Measurements from ENCODE around the gene SLC49A3. TPM values are rescaled to one million over a fixed set of nuclear protein-coding genes. Genes with fewer than 3 reads are reported as not detected.
A peak's percentile ranks its signal among the peaks of the same experiment; 100 is the strongest.

SLC49A3 gene
- polyA plus RNA-seq, 3 donors = 9.5 to 29.8 (median 11.1) TPM

GRCh38 chr4:726838-727237, 37.9 kb upstream of the SLC49A3 start:
- peaks cover 42% of the 10 kb centered on the region for H3K79me2 ChIP-seq (ENCODE audit: insufficient read depth, low read length)
- intact Hi-C loops (cut with micrococcal nuclease) = no loop called here
- peaks cover 33 to 65% of the 10 kb centered on the region in 2 donors for H3K36me3 Mint-ChIP-seq
- DNase-seq = no peak
- no peak overlapping the region for H3K4me3 ChIP-seq (replicated peaks in 1 of 3; ENCODE audit: low read depth in 2 of 3, low read length in 3 of 3)
- TF ChIP-seq CTCF (IDR thresholded peaks at IDR 0.05) = no peak
- H3K27ac ChIP-seq (ENCODE audit: low read depth in 1 of 2, low read length in 2 of 2) = no peak overlapping the region
- 29% methylated on average over 9 of the region's 17 CpGs for WGBS (ENCODE audit: insufficient coverage)
- H3K27ac Mint-ChIP-seq = peak overlapping the region in 1 of 7 donors; percentile 38
- peaks cover 0 to 12% of the 10 kb centered on the region in 2 donors for H3K9me3 ChIP-seq (replicated peaks in 1 of 2; ENCODE audit: control insufficient read depth in 1 of 2, insufficient read depth in 1 of 2, low read length in 2 of 2)
- no peaks in the 10 kb centered on the region for H3K27me3 Mint-ChIP-seq (ENCODE audit: low read depth in 3 of 3)
- peak overlapping the region; percentile 5 for H3K9ac ChIP-seq (ENCODE audit: insufficient read depth, low read length, poor library complexity, severe bottlenecking)
- H3K4me2 ChIP-seq (replicated peaks; ENCODE audit: extremely low read depth, low read length, poor library complexity, severe bottlenecking) = peak overlapping the region; percentile 0
- peaks cover 27 to 52% of the 10 kb centered on the region in 2 donors for H3K36me3 ChIP-seq (replicated peaks in 1 of 2; ENCODE audit: control insufficient read depth in 1 of 2, insufficient read depth in 2 of 2, low read length in 2 of 2)
- H3K4me3 Mint-ChIP-seq = no peak overlapping the region
- peaks cover 16% of the 10 kb centered on the region for H3K4me1 Mint-ChIP-seq
- peaks cover 0 to 22% (median 10%) of the 10 kb centered on the region in 7 donors for H3K9me3 Mint-ChIP-seq
- no peak overlapping the region for H2AFZ ChIP-seq (ENCODE audit: insufficient read depth, low read depth, low read length, poor library complexity, severe bottlenecking)
- no peaks in the 10 kb centered on the region for H3K27me3 ChIP-seq (ENCODE audit: control insufficient read depth in 2 of 2, insufficient read depth in 2 of 2, low read length in 2 of 2)
- peaks cover 0 to 17% of the 10 kb centered on the region in 2 donors for H3K4me1 ChIP-seq (ENCODE audit: control insufficient read depth in 1 of 2, insufficient read depth in 2 of 2, low read length in 2 of 2)
- peaks cover 81% of the 10 kb centered on the region for H4K20me1 ChIP-seq (ENCODE audit: insufficient read depth, low read length)

- H3K36me3 ChIP-seq (replicated peaks in 1 of 2; ENCODE audit: control insufficient read depth in 1 of 2, insufficient read depth in 2 of 2, low read length in 2 of 2) = peaks cover 27 to 57% of the 10 kb centered on the region in 2 donors
- peaks cover 0 to 15% of the 10 kb centered on the region in 2 donors for H3K9me3 ChIP-seq (replicated peaks in 1 of 2; ENCODE audit: control insufficient read depth in 1 of 2, insufficient read depth in 1 of 2, low read length in 2 of 2)
- peak overlapping the region; percentile 5 for H3K9ac ChIP-seq (ENCODE audit: insufficient read depth, low read length, poor library complexity, severe bottlenecking)
- H3K4me2 ChIP-seq (replicated peaks; ENCODE audit: extremely low read depth, low read length, poor library complexity, severe bottlenecking) = peak overlapping the region; percentile 0
- TF ChIP-seq CTCF (IDR thresholded peaks at IDR 0.05) = no peak
- no peak overlapping the region for H3K27ac ChIP-seq (ENCODE audit: low read depth in 1 of 2, low read length in 2 of 2)
- no peaks in the 10 kb centered on the region for H3K27me3 ChIP-seq (ENCODE audit: control insufficient read depth in 2 of 2, insufficient read depth in 2 of 2, low read length in 2 of 2)
- intact Hi-C loops (cut with micrococcal nuclease) = no loop called here
- H3K9me3 Mint-ChIP-seq = peaks cover 0 to 24% (median 11%) of the 10 kb centered on the region in 7 donors
- no peak overlapping the region for H3K27ac Mint-ChIP-seq
- H3K4me3 ChIP-seq (replicated peaks in 1 of 3; ENCODE audit: low read depth in 2 of 3, low read length in 3 of 3) = no peak overlapping the region
- H3K4me1 ChIP-seq (ENCODE audit: control insufficient read depth in 1 of 2, insufficient read depth in 2 of 2, low read length in 2 of 2) = peaks cover 0 to 17% of the 10 kb centered on the region in 2 donors
- peaks cover 33 to 70% of the 10 kb centered on the region in 2 donors for H3K36me3 Mint-ChIP-seq
- H2AFZ ChIP-seq (ENCODE audit: insufficient read depth, low read depth, low read length, poor library complexity, severe bottlenecking) = no peak overlapping the region
- H4K20me1 ChIP-seq (ENCODE audit: insufficient read depth, low read length) = peaks cover 86% of the 10 kb centered on the region
- 9% methylated on average over 10 of the region's 16 CpGs for WGBS (ENCODE audit: insufficient coverage)
- no peak overlapping the region for H3K4me3 Mint-ChIP-seq
- peaks cover 47% of the 10 kb centered on the region for H3K79me2 ChIP-seq (ENCODE audit: insufficient read depth, low read length)
- no peaks in the 10 kb centered on the region for H3K27me3 Mint-ChIP-seq (ENCODE audit: low read depth in 3 of 3)
- peaks cover 21% of the 10 kb centered on the region for H3K4me1 Mint-ChIP-seq
- no peak for DNase-seq
These were observed 37.4 kb upstream of the SLC49A3 start for GRCh38 chr4:726235-726787.
